Astrocyte (in vitro differentiated cells and primary cell): ENCODE measurements around the gene ALLC. TPM values are rescaled to one million over a fixed set of nuclear protein-coding genes. Genes with fewer than 3 reads are reported as not detected.

Experiments
- DNase-seq: peaks from one replicate; pipeline ENCODE4 v3.0.0-alpha.2; 2010; ENCODE audit warnings: low read depth
- FAIRE-seq: peaks from 2 replicates; lab custom pipeline; 2011; peaks lifted over from hg19 to GRCh38; lab: Jason Lieb, UNC
- H2AFZ ChIP-seq: 2 replicates; pipeline ENCODE4 v1.6.0; 2012; ENCODE audit warnings: low read depth, low read length, inconsistent platforms
- H3K27ac ChIP-seq: 2 replicates; pipeline ENCODE4 v1.5.1; 2011; ENCODE audit warnings: low read depth, low read length, inconsistent platforms
- H3K27me3 ChIP-seq: 2 replicates; pipeline ENCODE4 v1.6.0; 2011; ENCODE audit warnings: low read length, inconsistent platforms; ENCODE audit not compliant: insufficient read depth
- H3K36me3 ChIP-seq: 2 replicates; pipeline ENCODE4 v1.5.1; 2011; ENCODE audit warnings: low read length, inconsistent platforms; ENCODE audit not compliant: insufficient read depth
- H3K4me1 ChIP-seq: 2 replicates; pipeline ENCODE4 v1.5.1; 2011; ENCODE audit warnings: low read length, inconsistent platforms; ENCODE audit not compliant: insufficient read depth
- H3K4me2 ChIP-seq: 2 replicates; pipeline ENCODE4 v1.6.0; 2012; ENCODE audit warnings: low read length, inconsistent platforms
- H3K4me3 ChIP-seq: 2 replicates; pipeline ENCODE4 v1.5.1; 2011; ENCODE audit warnings: low read depth, mild to moderate bottlenecking, low read length, inconsistent platforms; ENCODE audit not compliant: insufficient read depth
- H3K79me2 ChIP-seq: 2 replicates; pipeline ENCODE4 v1.6.0; 2012; ENCODE audit warnings: mild to moderate bottlenecking, low read length, inconsistent platforms; ENCODE audit not compliant: insufficient read depth
- H3K9ac ChIP-seq: 2 replicates; pipeline ENCODE4 v1.6.0; 2012; ENCODE audit warnings: mild to moderate bottlenecking, low read length, inconsistent platforms
- H3K9me3 ChIP-seq: 2 replicates; pipeline ENCODE4 v1.5.1; 2012; ENCODE audit warnings: low read depth, mild to moderate bottlenecking, low read length, inconsistent platforms; ENCODE audit not compliant: insufficient read depth
- H4K20me1 ChIP-seq: 2 replicates; pipeline ENCODE4 v1.6.0; 2012; ENCODE audit warnings: low read length, inconsistent platforms; ENCODE audit not compliant: insufficient read depth
- H3K27ac Mint-ChIP-seq: one replicate; pipeline ENCODE4 v1.8.0; 2021; ENCODE audit warnings: mild to moderate bottlenecking, mixed read lengths; ENCODE audit not compliant: unreplicated experiment
- H3K27me3 Mint-ChIP-seq: one replicate; pipeline ENCODE4 v1.8.0; 2021; ENCODE audit warnings: low read depth, mixed read lengths; ENCODE audit not compliant: unreplicated experiment
- H3K36me3 Mint-ChIP-seq: one replicate; pipeline ENCODE4 v1.8.0; 2021; ENCODE audit warnings: low read depth, mixed read lengths; ENCODE audit not compliant: unreplicated experiment
- H3K4me1 Mint-ChIP-seq: one replicate; pipeline ENCODE4 v1.8.0; 2021; ENCODE audit warnings: low read depth, mixed read lengths; ENCODE audit not compliant: unreplicated experiment
- H3K4me3 Mint-ChIP-seq: one replicate; pipeline ENCODE4 v1.8.0; 2021; ENCODE audit warnings: mild to moderate bottlenecking, moderate library complexity, mixed read lengths; ENCODE audit not compliant: unreplicated experiment
- H3K9me3 Mint-ChIP-seq: one replicate; pipeline ENCODE4 v1.8.0; 2021; ENCODE audit warnings: mild to moderate bottlenecking, mixed read lengths; ENCODE audit not compliant: unreplicated experiment
- EZH2 ChIP-seq: IDR thresholded peaks from 2 replicates; pipeline ENCODE4 v1.6.1; 2012; ENCODE audit warnings: mild to moderate bottlenecking, low read length, inconsistent platforms; ENCODE audit not compliant: insufficient read depth
- total RNA-seq: library from RNA; stranded (reverse); gene quantifications from 2 replicates; pipeline ENCODE4 v1.2.1, GENCODE V29; 2021
- TF ChIP-seq, protein P1 (sequence below): IDR thresholded peaks from 2 replicates; pipeline ENCODE4 v1.5.1; 2011; ENCODE audit warnings: low read depth, mild to moderate bottlenecking, inconsistent platforms, low read length, moderate library complexity; ENCODE audit not compliant: insufficient read depth

The ALLC gene
- total RNA-seq, 1 donor from 2014 or later = not detected

- peaks cover 2% of the 10 kb centered on the region for H3K27me3 ChIP-seq
- H3K27ac ChIP-seq = no peak overlapping the region
- no peaks in the 10 kb centered on the region for H3K4me1 ChIP-seq
- no peak overlapping the region for H3K4me3 ChIP-seq
- TF ChIP-seq EZH2 = no peak
- TF ChIP-seq, protein P1, sequence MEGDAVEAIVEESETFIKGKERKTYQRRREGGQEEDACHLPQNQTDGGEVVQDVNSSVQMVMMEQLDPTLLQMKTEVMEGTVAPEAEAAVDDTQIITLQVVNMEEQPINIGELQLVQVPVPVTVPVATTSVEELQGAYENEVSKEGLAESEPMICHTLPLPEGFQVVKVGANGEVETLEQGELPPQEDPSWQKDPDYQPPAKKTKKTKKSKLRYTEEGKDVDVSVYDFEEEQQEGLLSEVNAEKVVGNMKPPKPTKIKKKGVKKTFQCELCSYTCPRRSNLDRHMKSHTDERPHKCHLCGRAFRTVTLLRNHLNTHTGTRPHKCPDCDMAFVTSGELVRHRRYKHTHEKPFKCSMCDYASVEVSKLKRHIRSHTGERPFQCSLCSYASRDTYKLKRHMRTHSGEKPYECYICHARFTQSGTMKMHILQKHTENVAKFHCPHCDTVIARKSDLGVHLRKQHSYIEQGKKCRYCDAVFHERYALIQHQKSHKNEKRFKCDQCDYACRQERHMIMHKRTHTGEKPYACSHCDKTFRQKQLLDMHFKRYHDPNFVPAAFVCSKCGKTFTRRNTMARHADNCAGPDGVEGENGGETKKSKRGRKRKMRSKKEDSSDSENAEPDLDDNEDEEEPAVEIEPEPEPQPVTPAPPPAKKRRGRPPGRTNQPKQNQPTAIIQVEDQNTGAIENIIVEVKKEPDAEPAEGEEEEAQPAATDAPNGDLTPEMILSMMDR = peak; percentile 51
- Mint-ChIP-seq H3K4me1 (no peaks in the 10 kb centered on the region), H3K9me3 (peaks cover 4% of the 10 kb centered on the region), H3K27ac (no peak overlapping the region), H3K4me3 (no peak overlapping the region), H3K36me3 (no peaks in the 10 kb centered on the region), H3K27me3 (peaks cover 6% of the 10 kb centered on the region)
- DNase-seq (no peak), FAIRE-seq (no peak)
- H4K20me1 ChIP-seq = no peaks in the 10 kb centered on the region
- no peak overlapping the region for H3K4me2 ChIP-seq
- H3K36me3 ChIP-seq = no peaks in the 10 kb centered on the region
- H3K9ac ChIP-seq = no peak overlapping the region
- H3K79me2 ChIP-seq = no peaks in the 10 kb centered on the region
- no peaks in the 10 kb centered on the region for H3K9me3 ChIP-seq
- H2AFZ ChIP-seq = no peak overlapping the region
Measured at GRCh38 chr2:3692375-3692774, 34.4 kb downstream of the ALLC start.

- Mint-ChIP-seq H3K9me3 (no peaks in the 10 kb centered on the region), H3K4me1 (no peaks in the 10 kb centered on the region), H3K27me3 (peaks cover 6% of the 10 kb centered on the region), H3K27ac (no peak overlapping the region), H3K36me3 (no peaks in the 10 kb centered on the region), H3K4me3 (no peak overlapping the region)
- Histone ChIP-seq H3K4me3 (no peak overlapping the region), H3K9ac (no peak overlapping the region), H3K4me1 (no peaks in the 10 kb centered on the region), H4K20me1 (no peaks in the 10 kb centered on the region), H3K27ac (no peak overlapping the region), H3K36me3 (no peaks in the 10 kb centered on the region), H3K4me2 (no peak overlapping the region), H3K79me2 (no peaks in the 10 kb centered on the region), H3K9me3 (no peaks in the 10 kb centered on the region), H3K27me3 (peaks cover 4% of the 10 kb centered on the region), H2AFZ (no peak overlapping the region)
- TF ChIP-seq, protein P1 = no peak
- no peak for TF ChIP-seq EZH2
- FAIRE-seq (no peak), DNase-seq (no peak)
Measured at GRCh38 chr2:3696545-3696944, 38.5 kb downstream of the ALLC start.

GRCh38 chr2:3701071-3701470, 43.1 kb downstream of the ALLC start:
- H3K4me1 ChIP-seq = no peaks in the 10 kb centered on the region
- FAIRE-seq (no peak), DNase-seq (no peak)
- no peaks in the 10 kb centered on the region for H3K9me3 ChIP-seq
- H3K27ac ChIP-seq = no peak overlapping the region
- no peaks in the 10 kb centered on the region for H3K36me3 ChIP-seq
- no peak overlapping the region for H3K9ac ChIP-seq
- H3K4me3 Mint-ChIP-seq = no peak overlapping the region
- H2AFZ ChIP-seq = no peak overlapping the region
- H3K36me3 Mint-ChIP-seq = peaks cover 3% of the 10 kb centered on the region
- no peak overlapping the region for H3K4me2 ChIP-seq
- no peak overlapping the region for H3K4me3 ChIP-seq
- peaks cover 3% of the 10 kb centered on the region for H3K9me3 Mint-ChIP-seq
- H4K20me1 ChIP-seq = no peaks in the 10 kb centered on the region
- H3K4me1 Mint-ChIP-seq = peaks cover 4% of the 10 kb centered on the region
- peaks cover 11% of the 10 kb centered on the region for H3K27me3 ChIP-seq
- TF ChIP-seq EZH2 = no peak
- TF ChIP-seq, protein P1 = no peak
- H3K27ac Mint-ChIP-seq = no peak overlapping the region
- H3K27me3 Mint-ChIP-seq = peaks cover 2% of the 10 kb centered on the region
- no peaks in the 10 kb centered on the region for H3K79me2 ChIP-seq
